ENCODE data around the gene EPHB6.

The EPHB6 gene

DNA sequence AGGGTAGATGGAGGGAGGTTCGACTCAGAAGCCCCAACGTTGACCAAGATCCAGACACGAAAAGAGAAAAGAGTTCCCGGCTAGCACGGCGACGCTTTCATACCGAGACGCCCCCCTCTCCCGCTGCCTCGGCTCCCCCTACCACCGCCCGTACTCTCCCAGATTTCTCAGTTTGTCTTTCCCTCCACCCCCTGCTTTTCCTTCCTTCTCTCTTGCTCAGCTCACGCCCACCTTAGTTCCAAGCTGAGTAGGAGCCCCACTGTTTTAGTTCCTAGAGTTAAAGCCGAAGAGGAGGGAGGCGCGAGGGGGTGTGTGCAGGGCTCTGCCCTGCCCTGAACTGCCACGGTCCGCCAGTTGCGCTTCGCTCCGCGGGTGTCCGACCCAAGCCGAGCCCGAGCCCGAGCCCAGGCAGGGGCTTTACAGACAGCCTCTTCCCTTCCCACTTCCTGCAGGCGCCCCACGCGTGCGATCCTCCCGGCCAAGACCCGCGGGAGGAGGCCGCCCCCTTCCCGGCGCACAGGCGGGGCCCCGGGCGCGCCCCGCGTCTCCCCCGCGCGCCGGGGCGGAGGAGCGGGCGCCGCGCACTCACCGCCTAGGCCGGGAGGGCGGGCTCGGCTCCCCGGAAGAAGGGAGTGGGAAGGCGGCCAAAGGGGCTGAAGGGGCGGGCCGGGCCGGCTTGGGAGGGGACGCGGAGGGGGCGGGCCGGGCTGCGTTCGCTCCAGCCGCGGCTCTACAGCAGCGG, at the start of gene EPHB6 (continued):
- TF ChIP-seq ZNF335 (tag by site-specific recombination; conservative IDR thresholded peaks at IDR 0.05) (peak; percentile 87), ZNF501 (tag by site-specific recombination; IDR thresholded peaks at IDR 0.05) (no peak), ZNF341 (tag by site-specific recombination; IDR thresholded peaks at IDR 0.05; ENCODE audit: low read depth) (peak; percentile 85), ZSCAN23 (tag by site-specific recombination; IDR thresholded peaks at IDR 0.05) (no peak), ZNF112 (tag by site-specific recombination; IDR thresholded peaks at IDR 0.05) (no peak), ZNF544 (tag by site-specific recombination; IDR thresholded peaks at IDR 0.05) (no peak), SCRT2 (tag by site-specific recombination; IDR thresholded peaks at IDR 0.05) (0 out of 2 replicates have a peak, but pooled peaks have one; percentile 17), ZNF510 (tag by site-specific recombination; IDR thresholded peaks at IDR 0.05; ENCODE audit: insufficient replicate concordance) (no peak)
- TF ChIP-seq, protein P1, sequence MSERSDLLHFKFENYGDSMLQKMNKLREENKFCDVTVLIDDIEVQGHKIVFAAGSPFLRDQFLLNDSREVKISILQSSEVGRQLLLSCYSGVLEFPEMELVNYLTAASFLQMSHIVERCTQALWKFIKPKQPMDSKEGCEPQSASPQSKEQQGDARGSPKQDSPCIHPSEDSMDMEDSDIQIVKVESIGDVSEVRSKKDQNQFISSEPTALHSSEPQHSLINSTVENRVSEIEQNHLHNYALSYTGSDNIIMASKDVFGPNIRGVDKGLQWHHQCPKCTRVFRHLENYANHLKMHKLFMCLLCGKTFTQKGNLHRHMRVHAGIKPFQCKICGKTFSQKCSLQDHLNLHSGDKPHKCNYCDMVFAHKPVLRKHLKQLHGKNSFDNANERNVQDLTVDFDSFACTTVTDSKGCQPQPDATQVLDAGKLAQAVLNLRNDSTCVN (tag by site-specific recombination; optimal IDR thresholded peaks at IDR 0.05), result peak; percentile 75

DNA sequence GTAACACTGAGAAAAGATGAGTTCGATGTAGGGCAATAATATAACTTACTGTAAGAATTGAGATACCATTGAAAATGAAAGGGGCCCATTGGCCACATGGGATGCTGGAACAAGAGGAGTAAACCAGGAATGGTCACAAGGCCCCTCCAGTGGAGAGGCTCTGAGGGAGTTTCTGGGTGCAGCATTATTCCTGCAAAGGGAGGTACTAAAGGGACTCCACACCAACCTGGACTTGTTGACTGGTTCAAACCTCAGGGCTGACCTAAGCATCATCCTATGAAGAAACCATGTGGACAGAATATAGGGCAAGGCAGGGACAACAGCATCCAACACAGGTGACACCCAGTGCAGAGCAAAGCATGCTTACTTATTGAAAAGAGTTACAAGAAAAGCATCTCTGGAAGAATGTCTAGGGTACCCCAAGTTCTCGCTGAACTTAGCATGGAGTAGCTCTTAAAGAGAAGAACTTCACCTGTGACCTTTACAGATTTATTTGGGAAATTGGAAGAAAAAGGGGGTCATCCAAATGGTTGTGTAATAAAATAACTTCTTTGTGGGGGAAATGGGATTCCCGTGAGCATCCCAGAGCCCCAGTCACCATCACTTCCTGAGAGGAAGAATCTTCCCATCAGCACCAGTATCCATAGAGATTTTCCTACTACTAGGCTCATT, 49.4 kb upstream of the EPHB6 start:
- no peak overlapping the region for H3K4me3 ChIP-seq (ENCODE audit: low read depth, low read length)
- POLR2A ChIA-PET, result no interaction called here
- no peaks in the 10 kb centered on the region for H3K36me3 ChIP-seq (ENCODE audit: control insufficient read depth in 2 of 2, insufficient read depth in 1 of 2, low read length in 2 of 2)
- CTCF ChIA-PET, result interaction anchor here (0.7 to 4.6 kb wide), 3 partner anchors 12 to 270 kb away, joined by 3 to 17 read pairs (median 10); no protein-coding TSS in a partner anchor
- H3K4me1 ChIP-seq (ENCODE audit: control insufficient read depth, insufficient read depth, low read length), result no peaks in the 10 kb centered on the region
- no peaks in the 10 kb centered on the region for H3K9me3 ChIP-seq (ENCODE audit: control insufficient read depth, insufficient read depth, low read depth, low read length)
- H3K27ac ChIP-seq (ENCODE audit: extremely low read depth, low read depth, low read length), result no peak overlapping the region
- no peak for TF ChIP-seq ZNF433 (tag by site-specific recombination; IDR thresholded peaks at IDR 0.05; ENCODE audit: low read depth)
- no peak for TF ChIP-seq MZF1 (tag by site-specific recombination; IDR thresholded peaks at IDR 0.05; ENCODE audit: borderline replicate concordance)
- TF ChIP-seq, protein P2, sequence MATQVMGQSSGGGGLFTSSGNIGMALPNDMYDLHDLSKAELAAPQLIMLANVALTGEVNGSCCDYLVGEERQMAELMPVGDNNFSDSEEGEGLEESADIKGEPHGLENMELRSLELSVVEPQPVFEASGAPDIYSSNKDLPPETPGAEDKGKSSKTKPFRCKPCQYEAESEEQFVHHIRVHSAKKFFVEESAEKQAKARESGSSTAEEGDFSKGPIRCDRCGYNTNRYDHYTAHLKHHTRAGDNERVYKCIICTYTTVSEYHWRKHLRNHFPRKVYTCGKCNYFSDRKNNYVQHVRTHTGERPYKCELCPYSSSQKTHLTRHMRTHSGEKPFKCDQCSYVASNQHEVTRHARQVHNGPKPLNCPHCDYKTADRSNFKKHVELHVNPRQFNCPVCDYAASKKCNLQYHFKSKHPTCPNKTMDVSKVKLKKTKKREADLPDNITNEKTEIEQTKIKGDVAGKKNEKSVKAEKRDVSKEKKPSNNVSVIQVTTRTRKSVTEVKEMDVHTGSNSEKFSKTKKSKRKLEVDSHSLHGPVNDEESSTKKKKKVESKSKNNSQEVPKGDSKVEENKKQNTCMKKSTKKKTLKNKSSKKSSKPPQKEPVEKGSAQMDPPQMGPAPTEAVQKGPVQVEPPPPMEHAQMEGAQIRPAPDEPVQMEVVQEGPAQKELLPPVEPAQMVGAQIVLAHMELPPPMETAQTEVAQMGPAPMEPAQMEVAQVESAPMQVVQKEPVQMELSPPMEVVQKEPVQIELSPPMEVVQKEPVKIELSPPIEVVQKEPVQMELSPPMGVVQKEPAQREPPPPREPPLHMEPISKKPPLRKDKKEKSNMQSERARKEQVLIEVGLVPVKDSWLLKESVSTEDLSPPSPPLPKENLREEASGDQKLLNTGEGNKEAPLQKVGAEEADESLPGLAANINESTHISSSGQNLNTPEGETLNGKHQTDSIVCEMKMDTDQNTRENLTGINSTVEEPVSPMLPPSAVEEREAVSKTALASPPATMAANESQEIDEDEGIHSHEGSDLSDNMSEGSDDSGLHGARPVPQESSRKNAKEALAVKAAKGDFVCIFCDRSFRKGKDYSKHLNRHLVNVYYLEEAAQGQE (tag by site-specific recombination; IDR thresholded peaks at IDR 0.05), result no peak
- TF ChIP-seq ZNF112 (tag by site-specific recombination; IDR thresholded peaks at IDR 0.05), result no peak
- TF ChIP-seq ELK4 (IDR thresholded peaks at IDR 0.05; ENCODE audit: borderline replicate concordance, low read depth, low read length), result no peak
- TF ChIP-seq PRDM2 (tag by site-specific recombination; IDR thresholded peaks at IDR 0.05; ENCODE audit: borderline replicate concordance), result no peak
- no peak for TF ChIP-seq ZBTB8A (tag by site-specific recombination; IDR thresholded peaks at IDR 0.05)
- no peak for TF ChIP-seq ZNF629 (tag by site-specific recombination; IDR thresholded peaks at IDR 0.05)
- no peak for TF ChIP-seq YY1 (tag by site-specific recombination; IDR thresholded peaks at IDR 0.05)
- no peak for TF ChIP-seq MYNN (tag by site-specific recombination; IDR thresholded peaks at IDR 0.05; ENCODE audit: borderline replicate concordance)
- TF ChIP-seq, protein P3, sequence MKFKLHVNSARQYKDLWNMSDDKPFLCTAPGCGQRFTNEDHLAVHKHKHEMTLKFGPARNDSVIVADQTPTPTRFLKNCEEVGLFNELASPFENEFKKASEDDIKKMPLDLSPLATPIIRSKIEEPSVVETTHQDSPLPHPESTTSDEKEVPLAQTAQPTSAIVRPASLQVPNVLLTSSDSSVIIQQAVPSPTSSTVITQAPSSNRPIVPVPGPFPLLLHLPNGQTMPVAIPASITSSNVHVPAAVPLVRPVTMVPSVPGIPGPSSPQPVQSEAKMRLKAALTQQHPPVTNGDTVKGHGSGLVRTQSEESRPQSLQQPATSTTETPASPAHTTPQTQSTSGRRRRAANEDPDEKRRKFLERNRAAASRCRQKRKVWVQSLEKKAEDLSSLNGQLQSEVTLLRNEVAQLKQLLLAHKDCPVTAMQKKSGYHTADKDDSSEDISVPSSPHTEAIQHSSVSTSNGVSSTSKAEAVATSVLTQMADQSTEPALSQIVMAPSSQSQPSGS (tag by site-specific recombination; IDR thresholded peaks at IDR 0.05; ENCODE audit: low read depth), result no peak
- no peak for TF ChIP-seq ZNF37A (tag by site-specific recombination; IDR thresholded peaks at IDR 0.05)
- TF ChIP-seq ZNF600 (tag by site-specific recombination; IDR thresholded peaks at IDR 0.05), result no peak
